GM23338 (cell line): ENCODE data around the gene DNM1L. TPM values are rescaled to one million over a fixed set of nuclear protein-coding genes. Genes with fewer than 3 reads are reported as not detected.
A peak's percentile ranks its signal among the peaks of the same experiment; 100 is the strongest.

Experiments
- ATAC-seq: fragments of 200-7000 bp; cut with Tn5 transposase; 3 replicates; pipeline ENCODE4 v1.9.1; 2020
- DNase-seq: peaks from one replicate; pipeline ENCODE4 v3.0.0-alpha.2; 2015; ENCODE audit warnings: low spot score
- H2AFZ ChIP-seq: fragments of 200-600 bp; sonication (generic); 2 replicates; pipeline ENCODE4 v1.8.0; 2016; ENCODE audit warnings: antibody characterized with exemption, mild to moderate bottlenecking, moderate library complexity
- H3F3A ChIP-seq: fragments of 200-600 bp; sonication (generic); replicated peaks from 2 replicates; pipeline ENCODE4 v1.8.0; 2017; ENCODE audit warnings: antibody characterized with exemption, mixed run types, low read depth
- H3K27ac ChIP-seq: fragments of 200-600 bp; sonication (generic); 2 replicates; pipeline ENCODE4 v1.6.1; 2016; ENCODE audit warnings: low read depth
- H3K27me3 ChIP-seq: fragments of 200-600 bp; sonication (generic); 2 replicates; pipeline ENCODE4 v1.8.0; 2016; ENCODE audit warnings: mild to moderate bottlenecking, mixed run types, moderate library complexity; ENCODE audit not compliant: insufficient read depth
- H3K36me3 ChIP-seq: fragments of 200-600 bp; sonication (generic); 2 replicates; pipeline ENCODE4 v1.8.0; 2016; ENCODE audit warnings: mild to moderate bottlenecking; ENCODE audit not compliant: insufficient read depth
- H3K4me1 ChIP-seq: fragments of 200-600 bp; sonication (generic); 2 replicates; pipeline ENCODE4 v1.8.0; 2016; ENCODE audit warnings: mild to moderate bottlenecking, moderate library complexity; ENCODE audit not compliant: insufficient read depth
- H3K4me2 ChIP-seq: fragments of 200-600 bp; sonication (generic); 2 replicates; pipeline ENCODE4 v1.7.1; 2017; ENCODE audit warnings: mixed run types
- H3K4me3 ChIP-seq: fragments of 200-600 bp; sonication (generic); 2 replicates; pipeline ENCODE4 v1.6.1; 2016; ENCODE audit warnings: mixed run types
- H3K79me2 ChIP-seq: fragments of 200-600 bp; sonication (generic); replicated peaks from 2 replicates; pipeline ENCODE4 v1.8.0; 2017; ENCODE audit warnings: mild to moderate bottlenecking; ENCODE audit not compliant: insufficient read depth
- H3K9me2 ChIP-seq: fragments of 200-600 bp; sonication (generic); 2 replicates; pipeline ENCODE4 v1.8.0; 2017; ENCODE audit not compliant: insufficient read depth
- H4K20me1 ChIP-seq: fragments of 200-600 bp; sonication (generic); replicated peaks from 2 replicates; pipeline ENCODE4 v1.8.0; 2017; ENCODE audit warnings: mild to moderate bottlenecking; ENCODE audit not compliant: insufficient read depth
- H3K27ac Mint-ChIP-seq: 2 replicates; pipeline ENCODE4 v1.8.0; 2020; ENCODE audit warnings: inconsistent platforms, mild to moderate bottlenecking, moderate library complexity, mixed read lengths
- H3K27me3 Mint-ChIP-seq: 3 replicates; pipeline ENCODE4 v1.8.0; 2022; ENCODE audit warnings: low read depth, mild to moderate bottlenecking, moderate library complexity, mixed read lengths, inconsistent platforms; ENCODE audit not compliant: insufficient read depth, poor library complexity
- H3K36me3 Mint-ChIP-seq: 3 replicates; pipeline ENCODE4 v1.8.0; 2021; ENCODE audit warnings: low read depth, mild to moderate bottlenecking, inconsistent platforms, moderate library complexity, mixed read lengths
- H3K4me1 Mint-ChIP-seq: 3 replicates; pipeline ENCODE4 v1.8.0; 2020; ENCODE audit warnings: mild to moderate bottlenecking, inconsistent platforms, mixed read lengths
- H3K4me3 Mint-ChIP-seq: 3 replicates; pipeline ENCODE4 v1.8.0; 2021; ENCODE audit warnings: moderate library complexity, mild to moderate bottlenecking, inconsistent platforms, mixed read lengths
- H3K9me3 Mint-ChIP-seq: 3 replicates; pipeline ENCODE4 v1.8.0; 2020; ENCODE audit warnings: moderate library complexity, mild to moderate bottlenecking, inconsistent platforms, mixed read lengths
- CREB1 ChIP-seq: fragments of 250-450 bp; sonication (Bioruptor Pico); IDR thresholded peaks from 2 replicates; pipeline ENCODE4 v1.5.0; 2020; ENCODE audit warnings: low read depth, mild to moderate bottlenecking, moderate library complexity
- JUNB ChIP-seq: IDR thresholded peaks from one replicate; pipeline ENCODE4 v1.6.1; 2016; ENCODE audit warnings: antibody characterized with exemption; ENCODE audit not compliant: unreplicated experiment
- NANOG ChIP-seq: IDR thresholded peaks from 2 replicates; pipeline ENCODE4 v1.6.1; 2016; ENCODE audit warnings: antibody characterized with exemption, borderline replicate concordance
- STAT1 ChIP-seq: IDR thresholded peaks from one replicate; pipeline ENCODE4 v1.6.1; 2016; ENCODE audit warnings: antibody characterized with exemption; ENCODE audit not compliant: unreplicated experiment
- ZNF114 ChIP-seq: fragments of 250-450 bp; sonication (Bioruptor Pico); IDR thresholded peaks from 2 replicates; pipeline ENCODE4 v1.5.0; 2020; ENCODE audit warnings: mild to moderate bottlenecking, moderate library complexity
- polyA plus RNA-seq: library from polyadenylated mRNA; unstranded; fragments of >200 nt; fragmentation: Nextera tagmentation; extraction: Ambion mirVana; gene quantifications from 2 replicates; pipeline ENCODE4 v1.2.1, GENCODE V29; 2016
- total RNA-seq: library from RNA; depleted of rRNA; stranded (reverse); fragments of >200 nt; shearing (Covaris generic); gene quantifications from 2 replicates; pipeline ENCODE4 v1.2.3, GENCODE V29; 2014
- TF ChIP-seq, protein P1 (sequence below): fragments of 250-450 bp; sonication (Bioruptor Pico); IDR thresholded peaks from 2 replicates; pipeline ENCODE4 v1.5.0; 2020; ENCODE audit warnings: mild to moderate bottlenecking, moderate library complexity
- TF ChIP-seq, protein P2 (sequence below): IDR thresholded peaks from one replicate; pipeline ENCODE4 v1.6.1; 2018; ENCODE audit warnings: antibody characterized with exemption; ENCODE audit not compliant: unreplicated experiment
- TF ChIP-seq, protein P3 (sequence below), 2 experiments: fragments of 200-600 bp in 1 of 2; sonication (generic) in 1 of 2; conservative IDR thresholded peaks; 2 replicates each; pipeline versions ENCODE4 v1.5.1 to v1.6.1; 2016 to 2017; ENCODE audit warnings: antibody characterized with exemption in 2 of 2, low read depth in 2 of 2, mild to moderate bottlenecking in 2 of 2, moderate library complexity in 1 of 2

The DNM1L gene
- total and polyA plus RNA-seq, 2 experiments from 2014 or later: 72.2 to 94.8 TPM

DNA sequence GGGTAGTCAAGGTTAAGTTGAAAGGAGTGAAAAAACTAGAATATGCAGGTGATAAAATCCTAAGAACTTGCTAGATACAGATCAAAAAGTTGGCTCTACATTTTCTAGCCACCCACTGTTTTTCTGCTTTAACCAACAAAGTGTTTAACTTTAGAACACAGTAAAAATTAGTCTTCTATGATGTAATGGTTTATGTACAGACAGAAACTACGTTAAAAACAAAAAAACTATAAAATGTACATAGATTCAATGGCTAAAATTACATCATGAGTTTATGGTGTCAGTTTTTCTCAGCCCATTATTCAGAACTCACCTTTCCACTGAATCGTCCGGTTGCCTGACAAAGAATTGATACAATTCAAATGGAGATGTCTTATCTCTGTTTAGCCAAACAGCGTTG lies 74.5 kb downstream of the DNM1L start (continued):
- TF ChIP-seq, protein P1, sequence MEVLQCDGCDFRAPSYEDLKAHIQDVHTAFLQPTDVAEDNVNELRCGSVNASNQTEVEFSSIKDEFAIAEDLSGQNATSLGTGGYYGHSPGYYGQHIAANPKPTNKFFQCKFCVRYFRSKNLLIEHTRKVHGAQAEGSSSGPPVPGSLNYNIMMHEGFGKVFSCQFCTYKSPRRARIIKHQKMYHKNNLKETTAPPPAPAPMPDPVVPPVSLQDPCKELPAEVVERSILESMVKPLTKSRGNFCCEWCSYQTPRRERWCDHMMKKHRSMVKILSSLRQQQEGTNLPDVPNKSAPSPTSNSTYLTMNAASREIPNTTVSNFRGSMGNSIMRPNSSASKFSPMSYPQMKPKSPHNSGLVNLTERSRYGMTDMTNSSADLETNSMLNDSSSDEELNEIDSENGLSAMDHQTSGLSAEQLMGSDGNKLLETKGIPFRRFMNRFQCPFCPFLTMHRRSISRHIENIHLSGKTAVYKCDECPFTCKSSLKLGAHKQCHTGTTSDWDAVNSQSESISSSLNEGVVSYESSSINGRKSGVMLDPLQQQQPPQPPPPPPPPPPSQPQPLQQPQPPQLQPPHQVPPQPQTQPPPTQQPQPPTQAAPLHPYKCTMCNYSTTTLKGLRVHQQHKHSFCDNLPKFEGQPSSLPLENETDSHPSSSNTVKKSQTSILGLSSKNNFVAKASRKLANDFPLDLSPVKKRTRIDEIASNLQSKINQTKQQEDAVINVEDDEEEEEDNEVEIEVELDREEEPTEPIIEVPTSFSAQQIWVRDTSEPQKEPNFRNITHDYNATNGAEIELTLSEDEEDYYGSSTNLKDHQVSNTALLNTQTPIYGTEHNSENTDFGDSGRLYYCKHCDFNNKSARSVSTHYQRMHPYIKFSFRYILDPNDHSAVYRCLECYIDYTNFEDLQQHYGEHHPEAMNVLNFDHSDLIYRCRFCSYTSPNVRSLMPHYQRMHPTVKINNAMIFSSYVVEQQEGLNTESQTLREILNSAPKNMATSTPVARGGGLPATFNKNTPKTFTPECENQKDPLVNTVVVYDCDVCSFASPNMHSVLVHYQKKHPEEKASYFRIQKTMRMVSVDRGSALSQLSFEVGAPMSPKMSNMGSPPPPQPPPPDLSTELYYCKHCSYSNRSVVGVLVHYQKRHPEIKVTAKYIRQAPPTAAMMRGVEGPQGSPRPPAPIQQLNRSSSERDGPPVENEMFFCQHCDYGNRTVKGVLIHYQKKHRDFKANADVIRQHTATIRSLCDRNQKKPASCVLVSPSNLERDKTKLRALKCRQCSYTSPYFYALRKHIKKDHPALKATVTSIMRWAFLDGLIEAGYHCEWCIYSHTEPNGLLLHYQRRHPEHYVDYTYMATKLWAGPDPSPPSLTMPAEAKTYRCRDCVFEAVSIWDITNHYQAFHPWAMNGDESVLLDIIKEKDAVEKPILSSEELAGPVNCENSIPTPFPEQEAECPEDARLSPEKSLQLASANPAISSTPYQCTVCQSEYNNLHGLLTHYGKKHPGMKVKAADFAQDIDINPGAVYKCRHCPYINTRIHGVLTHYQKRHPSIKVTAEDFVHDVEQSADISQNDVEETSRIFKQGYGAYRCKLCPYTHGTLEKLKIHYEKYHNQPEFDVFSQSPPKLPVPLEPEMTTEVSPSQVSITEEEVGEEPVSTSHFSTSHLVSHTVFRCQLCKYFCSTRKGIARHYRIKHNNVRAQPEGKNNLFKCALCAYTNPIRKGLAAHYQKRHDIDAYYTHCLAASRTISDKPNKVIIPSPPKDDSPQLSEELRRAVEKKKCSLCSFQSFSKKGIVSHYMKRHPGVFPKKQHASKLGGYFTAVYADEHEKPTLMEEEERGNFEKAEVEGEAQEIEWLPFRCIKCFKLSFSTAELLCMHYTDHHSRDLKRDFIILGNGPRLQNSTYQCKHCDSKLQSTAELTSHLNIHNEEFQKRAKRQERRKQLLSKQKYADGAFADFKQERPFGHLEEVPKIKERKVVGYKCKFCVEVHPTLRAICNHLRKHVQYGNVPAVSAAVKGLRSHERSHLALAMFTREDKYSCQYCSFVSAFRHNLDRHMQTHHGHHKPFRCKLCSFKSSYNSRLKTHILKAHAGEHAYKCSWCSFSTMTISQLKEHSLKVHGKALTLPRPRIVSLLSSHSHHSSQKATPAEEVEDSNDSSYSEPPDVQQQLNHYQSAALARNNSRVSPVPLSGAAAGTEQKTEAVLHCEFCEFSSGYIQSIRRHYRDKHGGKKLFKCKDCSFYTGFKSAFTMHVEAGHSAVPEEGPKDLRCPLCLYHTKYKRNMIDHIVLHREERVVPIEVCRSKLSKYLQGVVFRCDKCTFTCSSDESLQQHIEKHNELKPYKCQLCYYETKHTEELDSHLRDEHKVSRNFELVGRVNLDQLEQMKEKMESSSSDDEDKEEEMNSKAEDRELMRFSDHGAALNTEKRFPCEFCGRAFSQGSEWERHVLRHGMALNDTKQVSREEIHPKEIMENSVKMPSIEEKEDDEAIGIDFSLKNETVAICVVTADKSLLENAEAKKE (CRISPR knock-in tag): no peak

DNA sequence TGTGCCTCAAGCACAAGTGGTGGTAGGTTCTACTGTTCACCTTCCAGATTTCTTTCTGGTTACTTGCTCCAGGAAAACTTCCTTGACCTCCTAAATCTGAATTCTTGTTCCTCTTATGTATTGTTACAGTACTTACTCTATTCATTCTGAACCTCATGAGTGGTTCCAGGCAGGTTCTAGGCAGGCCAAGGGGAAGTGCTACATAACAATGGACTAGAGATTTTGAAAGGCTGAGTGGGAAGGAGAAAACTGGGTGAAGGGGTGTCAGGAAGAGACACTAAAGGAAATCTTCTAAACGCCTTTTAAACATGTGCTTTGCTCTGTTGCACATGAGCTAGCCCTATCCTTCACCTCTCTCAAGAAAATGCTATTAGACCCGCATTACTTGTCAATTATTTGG lies 75.0 kb downstream of the DNM1L start:
- H3K27ac ChIP-seq: no peak overlapping the region; the same call in 1 of the 2 replicates
- ATAC-seq (no peak), DNase-seq (peak; percentile 8)
- no peaks in the 10 kb centered on the region; the same call in 1 of the 2 replicates for H3F3A ChIP-seq
- H3K4me2 ChIP-seq: peak overlapping the region; percentile 87
- H3K27me3 ChIP-seq: no peaks in the 10 kb centered on the region
- H3K36me3 ChIP-seq: peaks cover 33% of the 10 kb centered on the region
- H2AFZ ChIP-seq: no peak overlapping the region
- Mint-ChIP-seq H3K4me1 (peaks cover 13% of the 10 kb centered on the region; the same call in 2 of the 3 replicates), H3K4me3 (peak overlapping the region; percentile 91), H3K9me3 (no peaks in the 10 kb centered on the region), H3K27me3 (no peaks in the 10 kb centered on the region), H3K36me3 (peaks cover 50% of the 10 kb centered on the region), H3K27ac (no peak overlapping the region; the same call in 1 of the 2 replicates)
- peak overlapping the region; percentile 65 for H3K4me3 ChIP-seq
- H3K9me2 ChIP-seq: no peaks in the 10 kb centered on the region
- 0 out of 2 replicates have a peak, but pooled peaks cover 3% of the 10 kb centered on the region for H4K20me1 ChIP-seq
- H3K4me1 ChIP-seq: peaks cover 8% of the 10 kb centered on the region
- peaks cover 24% of the 10 kb centered on the region for H3K79me2 ChIP-seq
- TF ChIP-seq, protein P2, sequence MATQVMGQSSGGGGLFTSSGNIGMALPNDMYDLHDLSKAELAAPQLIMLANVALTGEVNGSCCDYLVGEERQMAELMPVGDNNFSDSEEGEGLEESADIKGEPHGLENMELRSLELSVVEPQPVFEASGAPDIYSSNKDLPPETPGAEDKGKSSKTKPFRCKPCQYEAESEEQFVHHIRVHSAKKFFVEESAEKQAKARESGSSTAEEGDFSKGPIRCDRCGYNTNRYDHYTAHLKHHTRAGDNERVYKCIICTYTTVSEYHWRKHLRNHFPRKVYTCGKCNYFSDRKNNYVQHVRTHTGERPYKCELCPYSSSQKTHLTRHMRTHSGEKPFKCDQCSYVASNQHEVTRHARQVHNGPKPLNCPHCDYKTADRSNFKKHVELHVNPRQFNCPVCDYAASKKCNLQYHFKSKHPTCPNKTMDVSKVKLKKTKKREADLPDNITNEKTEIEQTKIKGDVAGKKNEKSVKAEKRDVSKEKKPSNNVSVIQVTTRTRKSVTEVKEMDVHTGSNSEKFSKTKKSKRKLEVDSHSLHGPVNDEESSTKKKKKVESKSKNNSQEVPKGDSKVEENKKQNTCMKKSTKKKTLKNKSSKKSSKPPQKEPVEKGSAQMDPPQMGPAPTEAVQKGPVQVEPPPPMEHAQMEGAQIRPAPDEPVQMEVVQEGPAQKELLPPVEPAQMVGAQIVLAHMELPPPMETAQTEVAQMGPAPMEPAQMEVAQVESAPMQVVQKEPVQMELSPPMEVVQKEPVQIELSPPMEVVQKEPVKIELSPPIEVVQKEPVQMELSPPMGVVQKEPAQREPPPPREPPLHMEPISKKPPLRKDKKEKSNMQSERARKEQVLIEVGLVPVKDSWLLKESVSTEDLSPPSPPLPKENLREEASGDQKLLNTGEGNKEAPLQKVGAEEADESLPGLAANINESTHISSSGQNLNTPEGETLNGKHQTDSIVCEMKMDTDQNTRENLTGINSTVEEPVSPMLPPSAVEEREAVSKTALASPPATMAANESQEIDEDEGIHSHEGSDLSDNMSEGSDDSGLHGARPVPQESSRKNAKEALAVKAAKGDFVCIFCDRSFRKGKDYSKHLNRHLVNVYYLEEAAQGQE: no peak
- no peak for TF ChIP-seq CREB1 (CRISPR knock-in tag)
- TF ChIP-seq, protein P3, sequence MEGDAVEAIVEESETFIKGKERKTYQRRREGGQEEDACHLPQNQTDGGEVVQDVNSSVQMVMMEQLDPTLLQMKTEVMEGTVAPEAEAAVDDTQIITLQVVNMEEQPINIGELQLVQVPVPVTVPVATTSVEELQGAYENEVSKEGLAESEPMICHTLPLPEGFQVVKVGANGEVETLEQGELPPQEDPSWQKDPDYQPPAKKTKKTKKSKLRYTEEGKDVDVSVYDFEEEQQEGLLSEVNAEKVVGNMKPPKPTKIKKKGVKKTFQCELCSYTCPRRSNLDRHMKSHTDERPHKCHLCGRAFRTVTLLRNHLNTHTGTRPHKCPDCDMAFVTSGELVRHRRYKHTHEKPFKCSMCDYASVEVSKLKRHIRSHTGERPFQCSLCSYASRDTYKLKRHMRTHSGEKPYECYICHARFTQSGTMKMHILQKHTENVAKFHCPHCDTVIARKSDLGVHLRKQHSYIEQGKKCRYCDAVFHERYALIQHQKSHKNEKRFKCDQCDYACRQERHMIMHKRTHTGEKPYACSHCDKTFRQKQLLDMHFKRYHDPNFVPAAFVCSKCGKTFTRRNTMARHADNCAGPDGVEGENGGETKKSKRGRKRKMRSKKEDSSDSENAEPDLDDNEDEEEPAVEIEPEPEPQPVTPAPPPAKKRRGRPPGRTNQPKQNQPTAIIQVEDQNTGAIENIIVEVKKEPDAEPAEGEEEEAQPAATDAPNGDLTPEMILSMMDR (conservative IDR thresholded peaks at IDR 0.05; ENCODE audit: low read depth in 2 of 2): no peak
- no peak for TF ChIP-seq STAT1
- no peak for TF ChIP-seq ZNF114
- TF ChIP-seq NANOG: no peak
- no peak for TF ChIP-seq JUNB
